DOHH2 (cell line): ENCODE data around the gene HLCS.

Experiments
- EZH2phosphoT487 ChIP-seq: fragments of 200-600 bp; sonication (generic); IDR thresholded peaks from 2 replicates; pipeline ENCODE4 v1.6.1; 2017; ENCODE audit warnings: borderline replicate concordance, mild to moderate bottlenecking, antibody characterized with exemption, low read length, moderate library complexity, mixed read lengths
- TF ChIP-seq, protein P1 (sequence below): fragments of 200-600 bp; sonication (generic); IDR thresholded peaks from one replicate; pipeline ENCODE4 v1.5.1; 2014; ENCODE audit warnings: antibody characterized with exemption, mild to moderate bottlenecking, low read depth, low read length; ENCODE audit not compliant: poor library complexity, severe bottlenecking

DNA sequence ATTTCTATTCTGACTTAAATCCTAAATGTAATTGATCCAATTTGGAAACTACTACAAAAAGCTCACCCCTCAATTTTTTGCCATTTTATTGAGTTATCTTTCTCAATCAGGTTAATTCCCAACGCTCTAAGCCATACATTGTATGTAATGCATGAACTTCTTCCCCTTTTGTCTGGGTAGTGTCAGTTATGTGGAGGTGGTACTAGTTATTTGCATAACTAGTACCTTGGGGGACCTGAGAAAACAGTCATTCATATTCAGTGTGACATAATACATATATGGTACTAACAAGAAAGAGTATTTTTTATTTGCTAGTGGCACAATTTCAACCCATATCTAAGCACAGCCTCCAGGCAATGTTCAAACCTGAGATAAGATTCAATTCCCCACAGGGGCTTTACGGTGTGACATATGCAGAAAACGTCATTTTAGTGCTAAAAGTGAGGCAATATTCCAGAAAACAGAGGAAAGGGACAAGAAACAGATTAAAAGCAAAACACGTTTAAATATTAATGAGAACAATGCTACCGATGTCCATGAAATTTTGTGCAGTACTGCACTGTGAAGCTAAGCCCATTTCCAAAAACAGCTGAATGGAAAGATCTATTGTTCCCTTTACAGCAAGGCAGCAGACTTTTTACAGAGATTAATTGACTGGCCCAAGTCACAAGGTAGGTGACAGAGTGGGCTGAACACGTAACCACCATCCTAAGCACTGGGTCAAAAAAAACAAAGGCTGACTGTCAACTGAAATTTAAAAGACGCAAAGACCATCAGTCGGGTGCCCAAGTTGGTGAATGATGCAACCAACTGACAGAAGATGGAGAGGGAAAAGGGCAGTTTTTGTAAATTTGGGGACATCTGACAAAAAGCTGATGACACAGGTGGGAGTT is 1.4 kb downstream of the HLCS start:
- TF ChIP-seq, protein P1, sequence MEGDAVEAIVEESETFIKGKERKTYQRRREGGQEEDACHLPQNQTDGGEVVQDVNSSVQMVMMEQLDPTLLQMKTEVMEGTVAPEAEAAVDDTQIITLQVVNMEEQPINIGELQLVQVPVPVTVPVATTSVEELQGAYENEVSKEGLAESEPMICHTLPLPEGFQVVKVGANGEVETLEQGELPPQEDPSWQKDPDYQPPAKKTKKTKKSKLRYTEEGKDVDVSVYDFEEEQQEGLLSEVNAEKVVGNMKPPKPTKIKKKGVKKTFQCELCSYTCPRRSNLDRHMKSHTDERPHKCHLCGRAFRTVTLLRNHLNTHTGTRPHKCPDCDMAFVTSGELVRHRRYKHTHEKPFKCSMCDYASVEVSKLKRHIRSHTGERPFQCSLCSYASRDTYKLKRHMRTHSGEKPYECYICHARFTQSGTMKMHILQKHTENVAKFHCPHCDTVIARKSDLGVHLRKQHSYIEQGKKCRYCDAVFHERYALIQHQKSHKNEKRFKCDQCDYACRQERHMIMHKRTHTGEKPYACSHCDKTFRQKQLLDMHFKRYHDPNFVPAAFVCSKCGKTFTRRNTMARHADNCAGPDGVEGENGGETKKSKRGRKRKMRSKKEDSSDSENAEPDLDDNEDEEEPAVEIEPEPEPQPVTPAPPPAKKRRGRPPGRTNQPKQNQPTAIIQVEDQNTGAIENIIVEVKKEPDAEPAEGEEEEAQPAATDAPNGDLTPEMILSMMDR: no peak
- TF ChIP-seq EZH2phosphoT487: no peak
